Endothelial cell of umbilical vein (primary cell): Measurements from ENCODE around the gene KCNMA1. TPM values are rescaled to one million over a fixed set of nuclear protein-coding genes. Genes with fewer than 3 reads are reported as not detected.

Source experiments
- BruUV-seq: library from RNA; stranded (reverse); fragments of 400-500 nt; replicated peaks from 2 replicates; lab custom pipeline; 2021; lab: Mats Ljungman, UMichigan
- CTCF ChIA-PET: fragments of 300-600, 350-600 bp; sonication (Branson Sonifier 250); formaldehyde crosslinking; loops from one replicate; lab custom pipeline; 2021; ENCODE audit warnings: antibody characterized with exemption, inconsistent platforms; lab: Charles Lee
- POLR2A ChIA-PET: fragments of 300-600, 350-600 bp; sonication (Branson Sonifier 250); formaldehyde crosslinking; loops from one replicate; lab custom pipeline; 2021; ENCODE audit warnings: antibody characterized with exemption, inconsistent platforms; lab: Charles Lee
- DNase-seq: peaks from one replicate; pipeline ENCODE4 v3.0.0-alpha.2; 2011; ENCODE audit warnings: low read depth, low spot score
- FAIRE-seq: peaks from 2 replicates; lab custom pipeline; 2011; peaks lifted over from hg19 to GRCh38; lab: Jason Lieb, UNC
- H2AFZ ChIP-seq: 2 replicates; pipeline ENCODE4 v1.6.0; 2012; ENCODE audit warnings: low read depth, low read length, control low read depth, inconsistent platforms
- H3K27ac ChIP-seq: 2 replicates; pipeline ENCODE4 v1.5.1; 2011; ENCODE audit warnings: low read depth, mild to moderate bottlenecking, control low read depth, low read length, moderate library complexity; ENCODE audit not compliant: insufficient read depth
- H3K27me3 ChIP-seq, 2 experiments: 2 replicates each; pipeline versions ENCODE4 v1.6.0 to v1.6.1; 2011; ENCODE audit warnings: low read length in 2 of 2, mixed read lengths in 1 of 2; ENCODE audit not compliant: control insufficient read depth in 2 of 2, insufficient read depth in 2 of 2
- H3K36me3 ChIP-seq, 2 experiments: 2 replicates in 1 of 2; 3 replicates in 1 of 2; pipeline ENCODE4 v1.5.1; 2011; ENCODE audit warnings: low read length in 2 of 2, mild to moderate bottlenecking in 1 of 2, moderate library complexity in 1 of 2; ENCODE audit not compliant: control insufficient read depth in 2 of 2, insufficient read depth in 2 of 2; ENCODE audit errors: extremely low read depth in 1 of 2
- H3K4me1 ChIP-seq: 3 replicates; pipeline ENCODE4 v1.5.1; 2011; ENCODE audit warnings: mild to moderate bottlenecking, low read length; ENCODE audit not compliant: control insufficient read depth, insufficient read depth; ENCODE audit errors: extremely low read depth
- H3K4me2 ChIP-seq: 2 replicates; pipeline ENCODE4 v1.6.1; 2011; ENCODE audit warnings: low read length, control low read depth, mixed read lengths; ENCODE audit not compliant: insufficient read depth
- H3K4me3 ChIP-seq, 3 experiments: fragments of 200-600 bp in 1 of 3; sonication (generic), shearing (Covaris generic) in 1 of 3; replicated peaks in 1 of 3; 2 replicates each; pipeline ENCODE4 v1.5.1; 2011 to 2016; ENCODE audit warnings: control low read depth in 3 of 3, low read length in 3 of 3, mild to moderate bottlenecking in 2 of 3, inconsistent platforms in 1 of 3, low read depth in 1 of 3, moderate library complexity in 1 of 3; ENCODE audit not compliant: insufficient read depth in 1 of 3
- H3K79me2 ChIP-seq: 2 replicates; pipeline ENCODE4 v1.6.0; 2012; ENCODE audit warnings: low read length, inconsistent platforms; ENCODE audit not compliant: control insufficient read depth, insufficient read depth
- H3K9ac ChIP-seq: replicated peaks from 2 replicates; pipeline ENCODE3; 2011; ENCODE audit warnings: low read length, control low read depth; ENCODE audit not compliant: insufficient read depth; ENCODE audit errors: extremely low read depth
- H3K9me1 ChIP-seq: replicated peaks from 3 replicates; pipeline ENCODE4 v1.6.0; 2011; ENCODE audit warnings: mild to moderate bottlenecking, low read length; ENCODE audit not compliant: control insufficient read depth, insufficient read depth; ENCODE audit errors: extremely low read depth
- H3K9me3 ChIP-seq: replicated peaks from 2 replicates; pipeline ENCODE4 v1.5.1; 2012; ENCODE audit warnings: low read length, inconsistent platforms; ENCODE audit not compliant: control insufficient read depth, insufficient read depth
- H4K20me1 ChIP-seq: replicated peaks from 2 replicates; pipeline ENCODE3; 2011; ENCODE audit warnings: mild to moderate bottlenecking, low read length; ENCODE audit not compliant: control insufficient read depth, insufficient read depth; ENCODE audit errors: extremely low read depth
- CTCF ChIP-seq, 2 donors: IDR thresholded peaks; 1 replicate in 1 of 2; 2 replicates in 1 of 2; pipeline ENCODE4 v1.5.1; 2011; ENCODE audit warnings: low read length in 2 of 2, mild to moderate bottlenecking in 2 of 2, moderate library complexity in 2 of 2, control low read depth in 1 of 2, inconsistent platforms in 1 of 2, low read depth in 1 of 2; ENCODE audit not compliant: insufficient read depth in 1 of 2; ENCODE audit errors: extremely low read depth in 1 of 2
- EZH2 ChIP-seq: IDR thresholded peaks from 2 replicates; pipeline ENCODE4 v1.6.1; 2012; ENCODE audit warnings: borderline replicate concordance, low read depth, mild to moderate bottlenecking, moderate library complexity, low read length, inconsistent platforms; ENCODE audit not compliant: severe bottlenecking
- FOS ChIP-seq: IDR thresholded peaks from 2 replicates; pipeline ENCODE4 v1.6.1; 2011; ENCODE audit warnings: mild to moderate bottlenecking, low read length, moderate library complexity, borderline replicate concordance; ENCODE audit not compliant: insufficient read depth
- MAX ChIP-seq: IDR thresholded peaks from 2 replicates; pipeline ENCODE4 v1.6.1; 2011; ENCODE audit not compliant: insufficient read depth, insufficient read length
- MYC ChIP-seq: IDR thresholded peaks from one replicate; pipeline ENCODE4 v1.6.1; 2011; ENCODE audit warnings: mild to moderate bottlenecking, low read depth, low read length
- POLR2A ChIP-seq: IDR thresholded peaks from 2 replicates; pipeline ENCODE4 v1.6.1; 2012; ENCODE audit warnings: low read depth, mild to moderate bottlenecking, control low read depth, low read length
- POLR2AphosphoS5 ChIP-seq: IDR thresholded peaks from 2 replicates; pipeline ENCODE4 v1.6.1; 2012; ENCODE audit warnings: low read depth, mild to moderate bottlenecking, control low read depth, low read length, moderate library complexity; ENCODE audit not compliant: insufficient read depth
- dilution Hi-C: fragments of 300-500 bp; cut with MboI; formaldehyde crosslinking; loops from one replicate; pipeline ENCODE4 v1.15.0; 2019; ENCODE audit warnings: low sequenced_read_pairs; ENCODE audit not compliant: extremely low pct_ligation_motif_present
- intact Hi-C: fragments of 100-400 bp; cut with micrococcal nuclease; formaldehyde crosslinking; loops from one replicate; pipeline ENCODE4 v1.10.0; 2022
- polyA plus RNA-seq, 4 experiments: library from polyadenylated mRNA; depleted of rRNA in 3 of 4; stranded (reverse) in 3 of 4; unstranded in 1 of 4; fragments of >200 nt; gene quantifications; 2 replicates each; pipeline versions ENCODE4 v1.2.1 to v1.2.3, GENCODE V29; 2011 to 2012; ENCODE audit warnings: missing spikeins in 1 of 4
- total RNA-seq: library from RNA; stranded (reverse); gene quantifications from 2 replicates; pipeline ENCODE4 v1.2.3, GENCODE V29; 2021

KCNMA1 gene
- total and polyA plus RNA-seq, 2 donors (not counting 3 experiments of a cell fraction or from before 2014, with no cell fraction given) = 0.10 to 0.82 TPM

- Histone ChIP-seq H3K9ac (no peak overlapping the region), H3K27ac (no peak overlapping the region), H3K36me3 (no peaks in the 10 kb centered on the region), H3K79me2 (no peaks in the 10 kb centered on the region), H3K4me1 (peaks cover 2% of the 10 kb centered on the region), H3K4me3 (no peak overlapping the region), H3K4me2 (no peak overlapping the region), H3K9me3 (no peaks in the 10 kb centered on the region), H3K9me1 (no peaks in the 10 kb centered on the region), H2AFZ (no peak overlapping the region), H3K27me3 (peaks cover 0 to 4% of the 10 kb centered on the region in 2 experiments), H4K20me1 (no peaks in the 10 kb centered on the region)
- intact Hi-C loops (no loop called here), dilution Hi-C loops (no loop called here)
- FAIRE-seq = no peak
- POLR2A ChIA-PET = no interaction called here
- CTCF ChIA-PET = no interaction called here
- BruUV-seq = no TSS peak
- no peak for DNase-seq
- TF ChIP-seq CTCF (IDR thresholded peaks at IDR 0.05; ENCODE audit: extremely low read depth in 1 of 2, insufficient read depth in 1 of 2, low read depth in 1 of 2, low read length in 2 of 2) = no peak
- no peak for TF ChIP-seq POLR2AphosphoS5
- no peak for TF ChIP-seq MAX
- no peak for TF ChIP-seq FOS
- TF ChIP-seq MYC = no peak
- TF ChIP-seq EZH2 = no peak
- TF ChIP-seq POLR2A = no peak
Observed at GRCh38 chr10:77576444-77577032, 61.1 kb downstream of the KCNMA1 start.
